ENCODE data around the gene TMED1. TPM values are rescaled to one million over a fixed set of nuclear protein-coding genes. Genes with fewer than 3 reads are reported as not detected.
A peak's percentile ranks its signal among the peaks of the same experiment; 100 is the strongest.

The TMED1 gene
- total and polyA plus RNA-seq, 9 of the 15 experiments (the other 6 are each of a cell fraction or from before 2014, with no cell fraction given), result 0.86 to 30.2 (median 23.5) TPM

- TF ChIP-seq, protein P1, sequence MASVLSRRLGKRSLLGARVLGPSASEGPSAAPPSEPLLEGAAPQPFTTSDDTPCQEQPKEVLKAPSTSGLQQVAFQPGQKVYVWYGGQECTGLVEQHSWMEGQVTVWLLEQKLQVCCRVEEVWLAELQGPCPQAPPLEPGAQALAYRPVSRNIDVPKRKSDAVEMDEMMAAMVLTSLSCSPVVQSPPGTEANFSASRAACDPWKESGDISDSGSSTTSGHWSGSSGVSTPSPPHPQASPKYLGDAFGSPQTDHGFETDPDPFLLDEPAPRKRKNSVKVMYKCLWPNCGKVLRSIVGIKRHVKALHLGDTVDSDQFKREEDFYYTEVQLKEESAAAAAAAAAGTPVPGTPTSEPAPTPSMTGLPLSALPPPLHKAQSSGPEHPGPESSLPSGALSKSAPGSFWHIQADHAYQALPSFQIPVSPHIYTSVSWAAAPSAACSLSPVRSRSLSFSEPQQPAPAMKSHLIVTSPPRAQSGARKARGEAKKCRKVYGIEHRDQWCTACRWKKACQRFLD (CRISPR knock-in tag; IDR thresholded peaks at IDR 0.05), result peak; percentile 98
- TF ChIP-seq, protein P2, sequence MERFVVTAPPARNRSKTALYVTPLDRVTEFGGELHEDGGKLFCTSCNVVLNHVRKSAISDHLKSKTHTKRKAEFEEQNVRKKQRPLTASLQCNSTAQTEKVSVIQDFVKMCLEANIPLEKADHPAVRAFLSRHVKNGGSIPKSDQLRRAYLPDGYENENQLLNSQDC (CRISPR knock-in tag; IDR thresholded peaks at IDR 0.05), result no peak
- TF ChIP-seq MTA2 (IDR thresholded peaks at IDR 0.05; ENCODE audit: low read depth) (no peak), RNF2 (IDR thresholded peaks at IDR 0.05) (peak; percentile 96), GTF2B (IDR thresholded peaks at IDR 0.05; ENCODE audit: extremely low read depth, insufficient read length) (no peak), SP2 (IDR thresholded peaks at IDR 0.05; ENCODE audit: extremely low read depth, low read depth, low read length, poor library complexity, severe bottlenecking) (no peak), ZNF175 (CRISPR knock-in tag; IDR thresholded peaks at IDR 0.05; ENCODE audit: low read depth) (peak; percentile 98), RBFOX2 (IDR thresholded peaks at IDR 0.05; ENCODE audit: low read depth, low read length) (peak; percentile 18; the same call in 1 of the 2 replicates), BDP1 (IDR thresholded peaks at IDR 0.05; ENCODE audit: insufficient read depth, insufficient read length) (no peak), KDM5B (IDR thresholded peaks at IDR 0.05; ENCODE audit: insufficient replicate concordance, low read depth, low read length) (peak; percentile 40), U2AF1 (optimal IDR thresholded peaks at IDR 0.05; ENCODE audit: low read depth, low read length) (no peak), ZNF318 (IDR thresholded peaks at IDR 0.05; ENCODE audit: borderline replicate concordance in 1 of 2, low read depth in 1 of 2) (peak in 1 of 2 experiments; percentile 61; a peak in 1 of 4 replicates)
Measured at GRCh38 chr19:10836479-10837330, 693 bp upstream of the TMED1 start (continued).

Measured in K562 (cell line).